Ishikawa (cell line): ENCODE measurements around the gene DHRS12.
A peak's percentile ranks its signal among the peaks of the same experiment; 100 is the strongest.

Experiments used
- CEBPB ChIP-seq: IDR thresholded peaks from 2 replicates; pipeline ENCODE4 v1.6.1; 2012
- CREB1 ChIP-seq: IDR thresholded peaks from 2 replicates; pipeline ENCODE4 v1.6.1; 2012; ENCODE audit warnings: low read depth
- EGR1 ChIP-seq: IDR thresholded peaks from 2 replicates; pipeline ENCODE4 v1.6.1; 2012
- EP300 ChIP-seq: IDR thresholded peaks from 2 replicates; pipeline ENCODE4 v1.6.1; 2012; ENCODE audit warnings: borderline replicate concordance
- FOXM1 ChIP-seq: IDR thresholded peaks from 2 replicates; pipeline ENCODE4 v1.6.1; 2012; ENCODE audit warnings: low read depth, borderline replicate concordance
- MAX ChIP-seq: IDR thresholded peaks from 2 replicates; pipeline ENCODE4 v1.6.1; 2012
- NFIC ChIP-seq: IDR thresholded peaks from 2 replicates; pipeline ENCODE4 v1.6.1; 2012
- RAD21 ChIP-seq: IDR thresholded peaks from 2 replicates; pipeline ENCODE4 v1.6.1; 2012; ENCODE audit warnings: low read depth
- REST ChIP-seq: IDR thresholded peaks from 2 replicates; pipeline ENCODE4 v1.6.1; 2012; ENCODE audit warnings: low read depth, mild to moderate bottlenecking
- TAF1 ChIP-seq: IDR thresholded peaks from 2 replicates; pipeline ENCODE4 v1.6.1; 2012; ENCODE audit warnings: low read depth, mild to moderate bottlenecking
- TCF12 ChIP-seq: IDR thresholded peaks from 2 replicates; pipeline ENCODE4 v1.6.1; 2012; ENCODE audit warnings: low read depth
- TEAD4 ChIP-seq: IDR thresholded peaks from 2 replicates; pipeline ENCODE4 v1.6.1; 2012
- USF1 ChIP-seq: IDR thresholded peaks from 2 replicates; pipeline ENCODE4 v1.6.1; 2012
- YY1 ChIP-seq: IDR thresholded peaks from 2 replicates; pipeline ENCODE4 v1.6.1; 2012; ENCODE audit warnings: low read depth
- ZBTB7A ChIP-seq: IDR thresholded peaks from 2 replicates; pipeline ENCODE4 v1.6.1; 2012; ENCODE audit warnings: low read depth

Gene DHRS12, protein sequence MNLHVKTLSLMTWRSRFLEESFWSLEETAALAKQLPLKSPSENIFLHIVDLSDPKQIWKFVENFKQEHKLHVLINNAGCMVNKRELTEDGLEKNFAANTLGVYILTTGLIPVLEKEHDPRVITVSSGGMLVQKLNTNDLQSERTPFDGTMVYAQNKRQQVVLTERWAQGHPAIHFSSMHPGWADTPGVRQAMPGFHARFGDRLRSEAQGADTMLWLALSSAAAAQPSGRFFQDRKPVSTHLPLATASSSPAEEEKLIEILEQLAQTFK

GRCh38 chr13:51803422-51804294 is at the start of gene DHRS12:
Gene DHRS12 (minus strand): TSS chr13:51804163. CDS start chr13:51799659, 4,504 bp downstream.
- no peak for TF ChIP-seq FOXM1
- TF ChIP-seq TEAD4 = no peak
- TF ChIP-seq USF1 = peak; percentile 80
- no peak for TF ChIP-seq YY1
- peak; percentile 75 for TF ChIP-seq CEBPB
- no peak for TF ChIP-seq RAD21
- TF ChIP-seq REST = no peak
- TF ChIP-seq CREB1 = peak; percentile 46; the same call in 1 of the 2 replicates
- peak; percentile 50 for TF ChIP-seq TAF1
- TF ChIP-seq NFIC = 0 out of 2 replicates have a peak, but pooled peaks have one; percentile 6
- no peak for TF ChIP-seq EGR1
- TF ChIP-seq TCF12 = peak; percentile 33; the same call in 1 of the 2 replicates
- TF ChIP-seq EP300 = 0 out of 2 replicates have a peak, but pooled peaks have one; percentile 12
- peak; percentile 94 for TF ChIP-seq MAX
- TF ChIP-seq ZBTB7A = peak; percentile 83

DNA sequence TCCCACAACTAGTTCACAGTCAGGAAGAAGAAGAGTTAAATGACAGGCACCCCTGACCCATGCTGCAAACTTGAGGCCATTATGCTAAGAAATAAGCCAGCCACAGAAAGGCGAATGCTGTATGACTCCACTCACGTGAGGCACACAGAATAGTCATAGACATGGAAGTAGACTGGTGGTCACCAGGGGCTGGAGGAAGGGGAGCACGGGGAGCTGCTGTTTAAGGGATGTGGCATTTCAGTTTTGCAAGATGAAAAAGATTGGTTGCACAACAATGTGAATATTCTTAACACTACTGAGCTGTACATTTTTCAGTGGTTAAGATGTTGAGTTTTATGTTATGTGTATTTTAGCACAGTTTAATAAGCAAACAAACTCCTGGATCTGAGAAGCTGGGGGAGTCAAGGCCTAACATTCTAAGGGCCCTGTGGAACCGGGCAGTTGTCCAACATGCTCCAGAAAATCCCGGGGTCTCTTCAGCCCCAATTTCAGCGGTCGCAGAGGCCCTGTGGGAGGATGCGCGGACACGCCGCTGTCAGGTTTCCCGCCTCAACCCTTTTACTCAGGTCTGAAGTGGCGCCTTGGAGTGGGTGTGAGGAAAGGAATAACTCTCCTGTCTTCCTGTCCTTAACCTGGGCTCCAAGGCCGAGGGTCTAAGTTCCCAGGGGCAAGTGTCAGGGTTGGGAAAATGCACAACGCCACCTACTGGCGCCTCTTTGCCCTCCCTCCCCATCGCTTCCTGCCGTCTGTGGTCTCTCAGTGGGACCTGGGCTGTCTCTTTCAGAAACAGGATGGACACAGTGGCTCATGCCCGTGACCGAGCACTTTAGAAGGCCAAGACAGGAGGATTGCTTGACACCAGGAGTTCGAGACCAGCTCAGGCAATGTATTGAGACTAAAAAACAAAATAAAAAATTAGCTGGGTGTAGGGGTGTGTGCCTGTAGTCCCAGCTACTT is 45.5 kb upstream of the DHRS12 start:
- TF ChIP-seq RAD21 (peak; percentile 47; the same call in 1 of the 2 replicates), EGR1 (no peak)

DNA sequence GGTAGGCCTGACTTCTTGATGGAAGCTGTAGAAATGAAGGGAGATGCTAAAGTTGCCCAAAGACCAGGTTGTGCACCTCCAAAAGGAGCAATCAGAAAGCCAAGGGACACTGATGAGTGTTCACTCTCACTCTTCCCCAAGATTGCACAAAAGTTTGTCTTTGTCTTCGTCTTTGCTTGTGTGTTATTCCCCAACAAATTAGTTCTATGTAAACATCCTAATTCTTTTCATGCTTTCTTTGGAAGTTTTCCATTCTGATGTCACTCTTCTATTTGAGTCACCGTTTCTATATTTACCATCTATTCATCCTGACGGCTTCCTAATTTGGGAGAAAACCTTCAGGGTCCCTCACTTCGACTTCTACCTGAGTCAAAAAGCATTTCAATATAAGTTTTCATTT is 44.7 kb upstream of the DHRS12 start:
- no peak for TF ChIP-seq EGR1
- no peak for TF ChIP-seq USF1
- TF ChIP-seq CREB1 = no peak
- TF ChIP-seq YY1 = no peak
- no peak for TF ChIP-seq TEAD4
- TF ChIP-seq TAF1 = no peak
- no peak for TF ChIP-seq TCF12

DNA sequence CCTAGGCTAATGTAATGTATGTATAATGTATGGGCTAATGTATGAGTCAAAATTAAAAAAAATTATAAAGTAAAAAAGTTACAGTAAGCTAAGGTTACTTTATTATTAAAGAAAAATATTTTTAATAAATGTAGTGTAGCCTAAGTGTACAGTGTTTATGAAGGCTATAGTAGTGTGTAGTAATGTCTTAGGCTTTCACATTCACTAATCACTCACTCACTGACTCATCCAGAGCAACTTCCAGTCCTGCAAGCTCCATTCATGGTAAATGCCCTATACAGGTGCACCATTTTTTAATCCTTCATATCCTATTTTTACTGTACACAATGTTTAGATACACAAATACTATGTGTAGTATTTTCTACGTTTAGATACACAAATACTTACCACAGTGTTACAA is 42.8 kb upstream of the DHRS12 start:
- TF ChIP-seq NFIC (no peak), TAF1 (no peak), REST (no peak), ZBTB7A (no peak), RAD21 (no peak), YY1 (no peak), USF1 (no peak), EGR1 (no peak)
